GM04504 (cell line): ENCODE data around the gene NPAS3.

Experiments used
- DNase-seq: peaks from one replicate; pipeline ENCODE4 v3.0.0-alpha.2; 2012; ENCODE audit warnings: low read depth

NPAS3 gene

GRCh38 chr14:33560718-33561431, 622.2 kb downstream of the NPAS3 start:
- no peak for DNase-seq

GRCh38 chr14:33561488-33562175, 623.0 kb downstream of the NPAS3 start:
- no peak for DNase-seq

DNA sequence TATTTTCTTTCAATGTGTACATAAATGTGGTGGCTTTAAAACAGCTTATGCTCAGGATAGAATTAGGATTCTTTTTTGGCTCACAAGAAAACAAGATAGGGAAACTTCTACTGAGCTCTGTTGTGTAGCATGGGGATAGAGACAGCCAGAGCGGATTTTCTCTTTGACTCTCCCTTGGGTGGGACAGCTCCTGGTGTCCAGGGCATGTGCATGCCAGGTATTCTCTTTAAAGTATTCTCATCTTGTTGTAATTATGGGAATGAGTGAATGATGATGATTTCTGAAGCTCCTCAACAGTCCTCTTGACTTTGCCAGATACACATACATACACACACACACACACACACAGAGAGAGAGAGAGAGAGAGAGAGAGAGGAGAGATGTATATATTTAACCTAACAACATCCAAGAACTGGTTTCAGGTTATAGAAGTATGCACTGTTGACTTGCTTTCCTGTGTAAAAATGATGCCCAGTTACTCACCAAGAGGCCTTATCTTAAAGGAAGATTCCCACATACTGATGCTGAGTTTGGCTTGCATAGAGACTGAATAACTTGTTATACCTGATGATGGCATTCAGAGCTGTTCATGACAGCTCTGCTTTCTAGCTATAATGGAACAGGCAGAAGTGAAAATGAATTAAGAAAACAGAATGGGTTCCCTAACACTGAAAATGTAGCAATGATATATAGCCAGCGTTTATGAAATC, 624.7 kb downstream of the NPAS3 start:
- no peak for DNase-seq

GRCh38 chr14:33563901-33564197, 625.2 kb downstream of the NPAS3 start:
- DNase-seq, result no peak

DNA sequence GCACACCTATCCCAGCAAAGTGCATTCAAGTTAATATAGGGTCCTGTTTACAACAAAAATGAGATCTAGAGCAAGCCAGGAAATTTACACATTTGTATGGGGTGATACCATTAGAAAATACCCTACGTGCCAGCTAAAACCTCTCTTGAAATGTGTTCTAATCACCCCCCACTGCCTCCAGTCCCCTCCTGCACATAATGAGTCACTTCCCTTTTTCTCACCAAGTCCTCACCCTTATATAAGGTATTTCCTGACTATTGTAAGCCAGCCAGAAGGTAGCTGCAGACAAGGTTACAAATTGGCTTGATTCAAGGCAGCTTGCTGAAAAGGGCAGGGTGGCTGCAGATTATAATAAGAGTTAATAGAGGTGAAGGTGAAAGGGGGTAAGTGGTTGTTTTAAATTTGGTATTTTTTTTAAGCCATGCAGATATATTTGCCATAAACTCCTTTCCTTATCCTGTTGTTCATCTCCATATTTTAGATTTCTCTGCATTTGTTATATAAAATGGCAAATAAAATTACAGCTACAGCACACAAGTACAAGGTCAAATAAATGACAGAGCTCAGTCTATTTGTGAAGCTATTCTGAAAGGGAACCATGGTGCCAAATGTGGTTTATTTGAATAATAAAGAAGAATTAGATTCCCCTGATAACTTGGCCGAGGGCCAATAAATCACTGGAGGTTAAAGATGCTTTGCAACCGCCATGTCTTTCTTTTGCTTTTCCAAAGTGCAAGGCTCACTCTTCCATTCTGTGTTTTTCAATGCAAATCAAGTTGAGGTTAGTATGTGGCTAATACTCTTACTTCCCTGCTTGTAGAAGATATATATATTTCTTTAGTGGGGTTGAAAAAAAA, 626.3 kb downstream of the NPAS3 start:
- DNase-seq, result no peak

DNA sequence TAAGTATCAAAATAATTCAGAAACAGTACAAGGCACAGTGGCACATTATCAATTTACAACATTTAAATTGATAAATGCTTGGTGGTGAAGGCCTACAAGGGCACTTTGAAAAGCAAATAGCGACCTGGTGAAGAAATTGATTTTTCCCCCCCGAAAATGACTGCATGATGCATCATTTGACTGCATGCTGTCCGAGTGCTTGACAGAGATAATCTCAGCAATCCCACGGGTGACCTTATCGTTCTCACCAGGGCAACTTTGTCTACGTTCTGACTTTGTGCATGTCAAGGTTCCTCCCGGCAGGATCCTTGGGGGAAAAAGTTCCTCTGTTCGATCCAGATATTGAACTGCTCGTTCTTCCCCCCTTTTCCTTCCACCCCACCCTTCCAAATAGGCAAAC, 627.4 kb downstream of the NPAS3 start:
- DNase-seq, result no peak

DNA sequence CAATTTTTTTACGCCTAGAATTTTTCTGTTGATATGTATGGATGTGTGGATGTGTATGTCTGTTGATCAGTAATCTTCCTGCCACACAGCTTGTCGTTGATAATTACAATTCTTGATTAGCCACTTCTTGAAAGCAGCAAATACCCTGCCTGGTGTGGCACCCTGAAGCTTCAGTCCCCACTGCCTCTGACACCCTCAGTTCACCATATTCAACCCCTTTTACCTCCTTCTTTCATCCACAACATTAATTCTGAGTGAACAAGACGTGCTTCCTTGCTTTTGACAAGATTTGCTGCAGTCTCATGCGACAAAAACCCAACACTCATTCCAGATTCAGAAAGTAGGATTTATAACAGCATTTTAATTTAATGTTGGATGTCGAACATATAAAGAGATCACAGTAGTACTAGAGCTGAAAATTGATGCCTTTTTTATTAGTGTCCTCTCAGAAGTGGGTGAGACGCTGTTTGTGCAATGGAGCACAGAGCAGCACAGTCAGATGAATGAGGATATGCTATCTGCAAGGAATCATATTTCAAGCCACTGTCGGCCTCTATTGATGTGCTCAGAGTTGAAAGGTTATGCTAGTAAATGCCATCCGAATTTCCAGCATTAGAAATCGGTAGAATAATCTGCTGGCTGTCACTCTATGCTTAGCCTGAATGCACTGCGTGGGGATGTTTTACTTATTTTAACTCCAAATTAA, 628.5 kb downstream of the NPAS3 start:
- DNase-seq, result no peak

DNA sequence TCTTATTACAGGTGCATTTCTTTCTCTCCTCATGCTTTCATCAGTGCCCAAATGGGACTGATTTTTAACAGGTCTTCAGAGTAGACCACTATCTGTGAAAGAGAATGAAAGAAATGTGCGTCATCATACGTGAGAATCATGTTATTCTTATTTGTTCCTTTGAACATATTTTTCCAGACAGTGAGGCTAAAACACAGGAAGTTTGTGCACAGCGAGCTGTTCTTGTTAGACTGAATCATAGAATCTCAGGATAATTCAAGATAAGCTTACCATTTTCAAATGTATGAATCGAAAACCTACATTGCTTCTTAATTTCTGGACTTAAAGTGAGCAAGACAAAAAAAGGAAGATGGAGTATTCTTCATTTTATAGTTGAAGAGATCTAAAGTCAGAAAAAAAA, 629.1 kb downstream of the NPAS3 start:
- DNase-seq, result no peak

DNA sequence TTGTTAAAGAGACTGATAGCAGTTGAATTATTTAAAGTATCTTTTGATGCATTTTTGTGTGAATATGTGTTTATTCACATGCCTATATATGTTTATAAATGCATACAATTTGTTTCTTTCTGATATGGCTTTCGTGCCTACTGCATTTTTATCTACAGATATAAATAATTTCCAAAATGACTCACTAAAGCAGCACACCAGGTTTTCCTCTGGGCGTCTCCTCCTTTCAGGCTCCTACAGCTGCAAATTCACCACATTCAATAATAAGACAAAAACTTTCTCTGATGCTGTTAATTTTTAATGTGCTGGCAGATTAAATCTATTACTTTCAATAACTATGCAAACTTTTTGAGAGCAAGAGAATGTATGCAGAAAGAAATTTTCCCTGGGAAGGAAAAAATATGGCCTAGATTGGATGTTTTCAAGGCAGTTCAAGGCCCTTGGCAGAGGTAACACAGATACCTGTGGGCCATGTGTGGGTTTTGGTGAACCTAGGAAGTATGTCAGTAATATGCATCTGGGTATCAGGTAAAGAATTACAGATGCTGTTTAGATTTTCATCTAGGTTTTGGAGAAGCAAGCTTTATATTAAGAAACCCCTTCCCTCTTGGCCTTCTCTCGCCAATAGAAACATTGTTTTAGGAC, 630.4 kb downstream of the NPAS3 start:
- no peak for DNase-seq

GRCh38 chr14:33569821-33570687, 631.4 kb downstream of the NPAS3 start:
- DNase-seq, result no peak

DNA sequence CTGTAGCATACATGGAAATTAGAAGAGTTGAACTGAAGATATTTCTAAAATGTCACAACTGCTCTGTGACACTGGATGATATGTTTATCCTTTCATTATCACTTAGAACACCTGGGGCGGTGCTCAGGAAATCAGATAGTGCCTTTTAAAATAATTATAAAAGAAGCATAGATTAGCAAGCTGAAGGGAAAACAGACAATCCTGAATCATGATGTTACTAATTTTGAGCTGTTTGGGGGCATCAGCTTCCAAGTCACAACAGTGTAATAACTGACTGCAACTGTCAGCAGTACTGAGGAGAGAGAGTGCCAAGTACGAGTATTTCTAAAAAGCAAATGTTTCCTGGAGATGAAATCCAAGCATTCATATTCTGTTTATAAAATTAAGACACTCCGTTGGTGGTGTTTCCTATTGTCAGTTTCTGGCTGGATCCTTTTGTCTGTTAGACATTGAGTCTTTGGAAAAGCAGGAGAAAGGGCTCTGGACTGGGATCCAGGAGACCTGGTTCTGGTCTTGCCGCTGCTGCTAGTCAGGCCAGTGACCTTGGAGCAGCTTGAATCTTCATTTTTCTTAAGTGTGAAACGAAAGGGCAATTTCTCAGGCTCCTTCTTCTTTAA, 632.1 kb downstream of the NPAS3 start:
- DNase-seq, result no peak

- DNase-seq, result no peak
These were observed 634.7 kb downstream of the NPAS3 start for GRCh38 chr14:33573301-33573880.

- DNase-seq, result no peak
These were observed 637.3 kb downstream of the NPAS3 start for GRCh38 chr14:33576014-33576413.

DNA sequence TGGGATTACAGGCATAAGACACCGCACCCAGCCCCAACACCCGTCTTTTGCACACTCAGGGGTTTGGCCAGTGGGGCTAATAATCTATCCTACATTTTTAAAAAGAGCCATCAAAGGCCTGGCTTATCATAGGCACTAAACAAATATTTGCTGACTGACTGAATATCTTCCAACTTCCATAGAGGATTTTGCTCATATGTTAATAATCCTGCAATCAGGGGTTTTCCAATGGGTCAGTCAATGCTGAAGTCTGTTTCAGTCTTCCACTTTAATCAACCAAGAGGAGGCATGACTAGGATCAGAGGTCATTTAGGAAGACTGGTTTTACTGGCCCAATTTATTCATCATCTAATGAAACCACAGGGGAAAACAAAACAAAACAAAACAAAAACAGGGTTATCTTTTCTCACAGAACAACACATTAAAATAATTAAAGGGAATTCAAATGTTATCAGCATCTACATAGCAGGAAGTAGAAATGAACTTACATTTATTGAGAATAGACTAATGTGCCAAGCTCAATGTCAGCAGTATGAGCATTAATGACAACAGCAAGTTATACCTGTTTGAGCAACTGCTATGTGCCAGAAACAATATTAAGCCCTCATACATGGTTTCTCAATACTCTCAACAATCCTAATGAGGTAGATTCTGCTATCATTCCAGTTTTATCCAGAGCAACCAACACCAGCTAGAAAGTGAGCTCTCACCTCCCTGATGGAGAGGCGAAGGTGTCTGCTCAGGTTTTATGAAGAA, 640.0 kb downstream of the NPAS3 start:
- DNase-seq, result no peak

GRCh38 chr14:33580231-33580749, 641.6 kb downstream of the NPAS3 start:
- DNase-seq, result no peak

DNA sequence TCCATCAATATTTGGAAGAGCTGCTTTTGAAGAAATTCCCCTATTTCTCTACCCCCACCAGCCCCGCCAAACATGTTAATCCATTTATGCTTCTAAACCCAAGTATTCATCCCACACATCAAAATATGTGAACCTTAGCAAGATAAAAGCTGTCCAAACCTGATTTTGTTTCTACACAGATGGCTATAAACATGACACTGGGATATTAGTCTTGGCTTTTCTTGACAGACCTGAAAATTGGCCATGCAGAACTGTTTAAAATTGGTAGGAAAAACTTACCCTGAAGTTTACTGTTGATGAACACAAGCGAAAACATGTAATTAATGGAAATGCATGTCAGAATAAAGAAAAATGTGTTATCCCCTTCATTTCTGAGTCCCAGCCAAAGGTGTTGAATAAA, 642.2 kb downstream of the NPAS3 start:
- DNase-seq, result no peak

DNA sequence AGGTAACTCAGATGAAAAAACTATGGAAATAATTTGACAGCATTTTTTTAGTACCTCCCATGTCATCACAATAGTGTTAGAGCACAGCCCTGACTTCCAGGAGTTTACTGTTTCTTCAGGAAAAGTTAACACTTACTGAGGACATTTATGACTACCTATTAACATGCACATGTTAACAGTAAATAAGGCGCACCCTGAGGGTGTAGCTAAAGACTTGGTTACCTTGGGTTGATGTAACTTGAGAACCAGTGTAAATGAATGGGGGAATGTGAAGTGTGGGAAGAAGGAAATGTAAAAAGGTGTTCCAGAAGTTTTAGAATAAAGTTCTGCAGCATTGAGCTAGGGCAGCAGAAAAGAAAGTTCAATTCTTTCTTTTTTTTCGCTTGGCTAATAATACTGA, 646.0 kb downstream of the NPAS3 start:
- DNase-seq, result no peak

GRCh38 chr14:33586806-33587205, 648.1 kb downstream of the NPAS3 start:
- DNase-seq, result no peak

DNA sequence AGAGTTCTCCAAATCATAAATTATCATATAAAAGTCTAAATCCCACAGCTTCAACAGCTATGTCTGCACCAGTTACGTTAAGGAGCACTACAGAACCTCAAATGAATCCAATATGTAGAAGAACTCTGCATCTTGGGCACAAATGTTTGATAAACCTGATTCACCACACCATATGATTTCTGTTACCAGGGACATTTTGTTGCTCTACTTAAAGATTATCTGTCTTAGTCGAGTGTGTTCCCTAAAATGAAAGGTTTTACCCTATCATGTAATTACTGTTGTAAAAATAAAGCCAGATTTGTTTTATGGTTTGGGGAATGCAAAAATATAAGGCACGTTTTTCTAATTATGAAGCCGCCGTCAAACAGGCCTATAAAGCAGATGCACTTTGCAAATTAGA, 649.1 kb downstream of the NPAS3 start:
- DNase-seq, result no peak
